GM18508 (cell line): Measurements from ENCODE around the gene TTC23L.
"Not testable (repeated sequence)": the region's sequence is repeated elsewhere in the genome, so short reads cannot be mapped to it uniquely, and the experiment has no call there.

Experiments used
- ATAC-seq: cut with Tn5 transposase; IDR thresholded peaks from one replicate; pipeline ENCODE4 v1.9.1; 2021; ENCODE audit warnings: moderate number of reproducible peaks; ENCODE audit not compliant: insufficient read depth, unreplicated experiment

TTC23L gene

GRCh38 chr5:34915139-34915855 lies 76.3 kb downstream of the TTC23L start, which contains the start of the genes BRIX1 and RAD1:
BRIX1 (plus strand) TSS chr5:34915711; CDS start chr5:34915739, 28 bp downstream.
RAD1 (minus strand) TSS chr5:34915504; CDS start chr5:34914892, 612 bp downstream.
- ATAC-seq = peak; percentile 90

GRCh38 chr5:34915856-34916192 lies 76.9 kb downstream of the TTC23L start:
- peak; percentile 10 for ATAC-seq

GRCh38 chr5:34916518-34916917 lies 77.6 kb downstream of the TTC23L start:
- no peak for ATAC-seq

- ATAC-seq = no peak
These were observed 79.1 kb downstream of the TTC23L start for GRCh38 chr5:34918025-34918424.

GRCh38 chr5:34919077-34919476 lies 80.1 kb downstream of the TTC23L start:
- ATAC-seq = no peak

- not testable (repeated sequence) for ATAC-seq
These were observed 84.3 kb downstream of the TTC23L start for GRCh38 chr5:34923256-34923655.

- peak; percentile 54 for ATAC-seq
These were observed 84.9 kb downstream of the TTC23L start for GRCh38 chr5:34923694-34924461.

- no peak for ATAC-seq
These were observed 85.5 kb downstream of the TTC23L start for GRCh38 chr5:34924462-34924765.

GRCh38 chr5:34926318-34926888 lies 87.4 kb downstream of the TTC23L start:
- ATAC-seq = no peak

- ATAC-seq = no peak
These were observed 88.8 kb downstream of the TTC23L start for GRCh38 chr5:34927785-34928184.

GRCh38 chr5:34928267-34928666 lies 89.3 kb downstream of the TTC23L start:
- no peak for ATAC-seq

- peak; percentile 73 for ATAC-seq
These were observed 90.3 kb downstream of the TTC23L start, which contains the start of gene DNAJC21 for GRCh38 chr5:34929134-34929719. DNAJC21 (plus strand) TSS chr5:34929559; CDS start chr5:34929820, 261 bp downstream.

GRCh38 chr5:34929720-34930461 lies 90.9 kb downstream of the TTC23L start:
- peak; percentile 54 for ATAC-seq

- no peak for ATAC-seq
These were observed 91.5 kb downstream of the TTC23L start for GRCh38 chr5:34930462-34930844.

GRCh38 chr5:34930870-34931269 lies 91.9 kb downstream of the TTC23L start:
- ATAC-seq = no peak

- no peak for ATAC-seq
These were observed 94.0 kb downstream of the TTC23L start for GRCh38 chr5:34932947-34933346.

GRCh38 chr5:34941936-34942335 lies 103.0 kb downstream of the TTC23L start:
- ATAC-seq = no peak

GRCh38 chr5:34944044-34944443 lies 105.1 kb downstream of the TTC23L start:
- ATAC-seq = no peak

- no peak for ATAC-seq
These were observed 105.6 kb downstream of the TTC23L start for GRCh38 chr5:34944460-34945047.
